ENCODE results near the gene MMP7.

The MMP7 gene

DNA sequence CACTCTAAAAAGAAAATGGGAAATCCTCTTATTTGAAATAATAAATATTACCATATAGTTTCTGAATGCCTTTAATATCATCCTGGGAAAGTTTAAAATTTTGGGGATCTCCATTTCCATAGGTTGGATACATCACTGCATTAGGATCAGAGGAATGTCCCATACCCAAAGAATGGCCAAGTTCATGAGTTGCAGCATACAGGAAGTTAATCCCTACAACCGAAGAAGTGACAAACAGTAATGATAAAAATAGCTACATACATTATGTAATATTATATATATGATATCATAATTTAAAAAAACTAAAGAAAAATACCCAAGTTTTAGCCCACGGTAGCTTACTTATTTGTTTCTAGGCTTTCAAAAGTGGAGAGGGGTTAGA, 7.4 kb downstream of the MMP7 start:
- Histone ChIP-seq H3K27ac (no peak overlapping the region), H3K27me3 (replicated peaks) (no peaks in the 10 kb centered on the region), H3K36me3 (replicated peaks) (no peaks in the 10 kb centered on the region), H3K4me3 (ENCODE audit: low read depth, low read length) (no peak overlapping the region)
- TF ChIP-seq, protein P1, sequence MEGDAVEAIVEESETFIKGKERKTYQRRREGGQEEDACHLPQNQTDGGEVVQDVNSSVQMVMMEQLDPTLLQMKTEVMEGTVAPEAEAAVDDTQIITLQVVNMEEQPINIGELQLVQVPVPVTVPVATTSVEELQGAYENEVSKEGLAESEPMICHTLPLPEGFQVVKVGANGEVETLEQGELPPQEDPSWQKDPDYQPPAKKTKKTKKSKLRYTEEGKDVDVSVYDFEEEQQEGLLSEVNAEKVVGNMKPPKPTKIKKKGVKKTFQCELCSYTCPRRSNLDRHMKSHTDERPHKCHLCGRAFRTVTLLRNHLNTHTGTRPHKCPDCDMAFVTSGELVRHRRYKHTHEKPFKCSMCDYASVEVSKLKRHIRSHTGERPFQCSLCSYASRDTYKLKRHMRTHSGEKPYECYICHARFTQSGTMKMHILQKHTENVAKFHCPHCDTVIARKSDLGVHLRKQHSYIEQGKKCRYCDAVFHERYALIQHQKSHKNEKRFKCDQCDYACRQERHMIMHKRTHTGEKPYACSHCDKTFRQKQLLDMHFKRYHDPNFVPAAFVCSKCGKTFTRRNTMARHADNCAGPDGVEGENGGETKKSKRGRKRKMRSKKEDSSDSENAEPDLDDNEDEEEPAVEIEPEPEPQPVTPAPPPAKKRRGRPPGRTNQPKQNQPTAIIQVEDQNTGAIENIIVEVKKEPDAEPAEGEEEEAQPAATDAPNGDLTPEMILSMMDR (IDR thresholded peaks at IDR 0.05; ENCODE audit: low read depth, low read length, missing control alignments) = no peak
- in situ Hi-C loops (cut with HindIII; ENCODE audit: low pct_ligation_motif_present, low sequenced_read_pairs) = no loop called here
- no peak for DNase-seq

GRCh38 chr11:102522312-102523188, 8.0 kb downstream of the MMP7 start:
- Histone ChIP-seq H3K27ac (no peak overlapping the region), H3K36me3 (replicated peaks) (no peaks in the 10 kb centered on the region), H3K27me3 (replicated peaks) (no peaks in the 10 kb centered on the region), H3K4me3 (ENCODE audit: low read depth, low read length) (no peak overlapping the region)
- in situ Hi-C loops (cut with HindIII; ENCODE audit: low pct_ligation_motif_present, low sequenced_read_pairs) = no loop called here
- DNase-seq = no peak
- TF ChIP-seq, protein P1 (IDR thresholded peaks at IDR 0.05; ENCODE audit: low read depth, low read length, missing control alignments) = no peak

GRCh38 chr11:102521121-102521520, 9.4 kb downstream of the MMP7 start:
- Histone ChIP-seq H3K27ac (no peak overlapping the region), H3K27me3 (replicated peaks) (no peaks in the 10 kb centered on the region), H3K36me3 (replicated peaks) (no peaks in the 10 kb centered on the region), H3K4me3 (ENCODE audit: low read depth, low read length) (no peak overlapping the region)
- no peak for DNase-seq
- TF ChIP-seq, protein P1 (IDR thresholded peaks at IDR 0.05; ENCODE audit: low read depth, low read length, missing control alignments) = no peak
- in situ Hi-C loops (cut with HindIII; ENCODE audit: low pct_ligation_motif_present, low sequenced_read_pairs) = no loop called here

DNA sequence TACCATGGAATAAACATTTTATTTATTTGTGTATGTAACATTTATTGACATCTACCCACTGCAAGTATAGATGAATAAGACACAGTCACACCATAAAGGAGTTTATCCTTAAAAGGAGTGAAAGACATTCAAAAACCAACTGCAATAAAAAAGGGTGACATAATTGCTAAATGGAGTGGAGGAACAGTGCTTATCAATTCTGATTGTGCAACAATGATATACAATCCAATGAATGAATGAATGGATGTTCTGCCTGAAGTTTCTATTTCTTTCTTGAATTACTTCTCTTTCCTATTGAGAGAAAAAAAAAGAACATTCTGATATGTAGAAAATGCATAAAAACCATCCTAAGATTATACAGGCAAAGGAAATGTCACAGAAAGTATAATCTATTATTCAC, 10.0 kb downstream of the MMP7 start:
- no peaks in the 10 kb centered on the region for H3K36me3 ChIP-seq (replicated peaks)
- no peaks in the 10 kb centered on the region for H3K27me3 ChIP-seq (replicated peaks)
- H3K4me3 ChIP-seq (ENCODE audit: low read depth, low read length) = no peak overlapping the region
- in situ Hi-C loops (cut with HindIII; ENCODE audit: low pct_ligation_motif_present, low sequenced_read_pairs) = no loop called here
- TF ChIP-seq, protein P1 (IDR thresholded peaks at IDR 0.05; ENCODE audit: low read depth, low read length, missing control alignments) = no peak
- no peak overlapping the region for H3K27ac ChIP-seq
- no peak for DNase-seq

GRCh38 chr11:102518296-102519094, 12.1 kb downstream of the MMP7 start:
- H3K36me3 ChIP-seq (replicated peaks) = no peaks in the 10 kb centered on the region
- DNase-seq = no peak
- TF ChIP-seq, protein P1 (IDR thresholded peaks at IDR 0.05; ENCODE audit: low read depth, low read length, missing control alignments) = no peak
- no peaks in the 10 kb centered on the region for H3K27me3 ChIP-seq (replicated peaks)
- H3K4me3 ChIP-seq (ENCODE audit: low read depth, low read length) = no peak overlapping the region
- in situ Hi-C loops (cut with HindIII; ENCODE audit: low pct_ligation_motif_present, low sequenced_read_pairs) = no loop called here
- no peak overlapping the region for H3K27ac ChIP-seq

Measured in brain microvascular endothelial cell (primary cell).